Left forelimb (tissue), 1 donor: ENCODE results near the gene NEU4.

ENCODE experiments used
- DNase-seq: peaks from one replicate; pipeline ENCODE4 v3.0.0-alpha.2; 2018; ENCODE audit warnings: low spot score

Gene NEU4

DNA sequence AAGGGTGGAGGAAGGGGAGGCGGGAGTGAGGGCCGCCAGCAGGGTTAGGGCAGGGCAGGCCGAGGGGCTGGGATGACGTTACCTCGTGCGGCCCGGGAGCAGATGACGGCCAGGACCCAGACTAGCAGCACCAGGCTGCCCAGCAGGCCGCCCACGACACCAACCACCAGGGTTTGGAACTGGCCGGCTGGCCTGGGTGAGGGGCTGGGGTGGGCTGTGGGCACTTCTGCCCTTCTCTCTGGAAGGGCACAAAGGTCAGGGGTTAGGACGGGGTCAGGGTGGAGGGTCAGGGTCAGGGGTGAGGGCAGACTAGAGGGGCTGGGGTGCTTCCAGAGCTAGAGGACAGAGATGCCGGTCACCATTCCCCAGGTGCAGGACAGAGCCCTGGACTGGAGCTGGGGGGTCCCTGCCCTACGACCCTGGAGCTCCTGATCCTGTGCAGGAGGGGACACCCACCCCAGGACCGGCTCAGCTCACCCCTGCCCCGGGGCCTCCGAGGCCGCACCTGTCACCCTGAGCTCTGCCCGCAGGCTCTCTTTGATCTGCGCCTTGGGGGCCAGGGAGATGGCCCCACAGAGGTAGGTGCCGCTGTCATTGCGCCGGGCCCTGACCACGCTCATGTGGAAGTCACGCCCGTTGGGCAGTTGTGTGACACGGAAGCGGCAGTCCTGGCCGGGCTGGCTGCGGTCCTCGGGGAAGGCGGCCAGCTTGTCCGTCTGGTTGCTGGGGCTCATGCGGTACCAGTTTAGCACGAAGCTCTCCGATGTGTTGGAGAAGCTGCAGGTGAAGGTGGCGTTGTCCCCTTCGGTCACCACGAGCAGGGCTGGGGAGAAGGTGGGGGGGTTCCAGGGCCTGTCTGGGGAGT, 43.4 kb downstream of the NEU4 start:
- peak; percentile 58 for DNase-seq

DNA sequence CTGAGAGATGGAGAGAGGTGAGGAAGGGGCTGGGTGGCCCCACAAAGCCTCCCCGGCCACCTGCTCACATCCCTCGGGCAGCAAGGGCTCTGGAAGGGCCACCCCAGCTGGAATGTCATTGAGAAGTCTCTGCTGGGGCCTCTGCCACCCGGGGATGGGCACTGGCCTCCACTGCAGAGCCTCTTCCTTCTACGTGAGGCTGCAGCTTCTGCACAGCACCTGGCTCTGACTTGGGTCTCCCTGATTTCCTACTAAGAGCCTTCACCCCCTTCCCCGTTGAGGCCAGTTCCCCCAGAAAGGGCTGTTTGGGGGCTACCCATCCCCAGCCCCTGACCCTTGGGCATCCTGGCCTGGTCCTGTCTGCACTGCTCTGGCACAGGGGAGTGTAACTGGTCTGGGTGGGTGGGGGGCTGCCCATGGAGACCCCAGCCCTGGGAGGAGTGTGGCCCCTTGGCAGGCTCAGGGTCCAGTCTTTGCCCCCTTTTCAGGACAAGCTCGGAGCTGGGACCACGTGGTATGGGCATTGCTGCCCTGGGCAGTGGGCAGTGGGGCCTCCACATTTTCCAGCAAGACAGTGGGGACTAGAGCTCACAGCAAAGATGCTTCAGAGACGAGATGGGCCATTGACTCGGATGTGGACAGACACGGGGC, 44.1 kb downstream of the NEU4 start:
- DNase-seq, result peak; percentile 62

GRCh38 chr2:241853651-241854341, 44.8 kb downstream of the NEU4 start:
- DNase-seq, result peak; percentile 58

- peak; percentile 60 for DNase-seq
These were observed 45.6 kb downstream of the NEU4 start for GRCh38 chr2:241854342-241855244.

GRCh38 chr2:241855245-241855887, 46.4 kb downstream of the NEU4 start:
- no peak for DNase-seq

DNA sequence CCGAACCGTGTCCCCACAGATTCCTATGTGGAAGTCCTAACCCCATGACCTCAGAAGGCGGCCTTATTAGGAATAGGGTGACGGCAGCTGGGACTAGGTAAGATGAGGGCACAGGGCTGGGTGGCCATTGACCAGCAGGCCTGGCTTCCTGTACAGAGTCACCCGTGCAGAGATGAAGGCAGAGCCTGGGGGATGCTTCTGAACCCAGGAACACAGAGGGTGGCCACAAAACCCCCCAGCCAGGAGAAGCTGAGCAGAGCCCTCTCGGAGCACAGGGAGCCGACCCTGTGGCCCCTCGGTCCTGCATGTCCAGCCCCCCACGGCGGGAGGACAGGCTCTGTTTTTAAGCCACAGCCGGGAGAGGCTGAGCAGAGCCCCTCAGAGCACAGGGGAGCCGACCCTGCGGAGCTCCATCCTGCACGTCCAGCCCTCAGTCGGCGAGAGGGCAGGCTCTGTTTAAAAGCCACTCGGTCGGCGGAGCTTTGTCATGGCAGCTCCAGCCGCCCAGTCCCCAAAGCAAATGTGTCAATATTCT, 47.0 kb downstream of the NEU4 start:
- DNase-seq, result no peak

DNA sequence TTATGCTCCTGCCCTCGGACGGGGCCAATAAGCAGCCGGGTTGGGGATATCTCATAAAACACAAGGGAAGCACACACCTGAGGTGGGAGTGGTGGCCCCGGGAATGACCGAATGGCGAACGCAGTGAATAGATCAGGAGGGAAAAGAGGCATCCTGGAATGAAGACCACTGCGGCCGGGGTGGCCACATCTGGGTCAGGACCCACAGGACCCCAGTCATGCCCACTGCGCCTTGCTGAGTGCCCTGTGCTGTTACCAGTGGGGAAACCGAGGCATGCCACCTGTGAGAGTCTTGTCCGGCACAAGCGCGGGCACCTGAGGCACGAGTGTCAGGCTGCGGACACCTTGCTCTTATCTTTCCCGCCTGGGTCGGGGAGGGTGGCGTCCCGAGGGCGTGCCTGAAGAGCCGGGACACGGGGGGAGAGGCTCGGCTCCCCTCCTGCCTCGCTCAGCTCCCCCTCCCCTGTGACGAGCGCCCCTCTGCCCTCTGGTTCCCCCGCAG, 48.1 kb downstream of the NEU4 start:
- DNase-seq, result no peak

DNA sequence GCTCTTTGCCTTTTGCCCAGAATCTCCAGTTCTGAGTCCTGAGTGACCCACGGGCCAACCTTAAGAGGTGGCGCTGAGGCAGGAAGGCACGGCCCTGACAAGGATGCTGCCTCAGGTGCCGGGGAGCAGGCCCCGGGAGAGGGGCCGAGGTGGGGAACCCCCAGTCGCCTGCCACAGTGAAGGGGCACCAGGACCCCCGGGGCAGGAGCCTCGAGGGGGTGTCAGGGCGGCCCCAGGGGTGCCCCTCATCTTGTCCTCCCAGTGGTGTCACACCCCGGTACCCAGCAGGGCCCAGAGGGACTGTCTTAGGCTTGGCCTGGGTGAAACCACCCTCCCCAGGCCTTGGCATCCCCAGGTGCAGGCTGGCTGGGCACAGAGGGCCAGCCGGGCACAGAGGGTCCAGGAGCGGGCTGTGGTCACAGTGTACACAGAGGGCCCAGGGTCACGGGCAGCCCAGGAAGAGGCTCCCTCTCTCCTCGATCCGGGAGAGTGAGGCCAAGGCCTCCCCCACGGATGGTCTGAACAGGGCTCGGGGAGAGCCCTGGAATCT, 48.7 kb downstream of the NEU4 start:
- DNase-seq, result no peak

- no peak for DNase-seq
These were observed 49.4 kb downstream of the NEU4 start, which contains the start of gene PDCD1 for GRCh38 chr2:241858206-241859016. TSS of gene PDCD1 (minus strand) at chr2:241858894. CDS start at chr2:241858838, 56 bp downstream.

DNA sequence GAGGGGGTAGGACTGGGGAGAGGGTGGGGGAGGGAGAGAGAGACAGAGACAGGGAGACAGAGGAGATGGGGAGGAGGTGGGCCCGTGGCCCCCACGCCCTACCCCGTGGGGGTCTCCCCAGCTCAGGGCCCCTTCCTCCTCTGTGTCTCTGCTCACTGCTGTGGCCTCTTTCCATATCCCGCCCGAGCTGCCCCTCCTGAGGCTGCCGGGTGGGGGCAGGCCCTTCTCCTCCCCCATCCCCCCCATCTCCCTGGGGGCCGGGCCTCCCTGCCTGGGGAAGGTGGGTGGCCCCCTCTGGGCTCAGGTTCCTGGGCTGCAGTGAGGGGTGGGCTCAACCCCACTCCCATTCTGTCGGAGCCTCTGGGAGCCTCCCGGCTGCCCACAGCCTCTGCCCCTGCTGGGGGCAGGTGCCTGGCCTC, 50.0 kb downstream of the NEU4 start:
- no peak for DNase-seq

- peak; percentile 67 for DNase-seq
These were observed 50.6 kb downstream of the NEU4 start for GRCh38 chr2:241859436-241860183.

DNA sequence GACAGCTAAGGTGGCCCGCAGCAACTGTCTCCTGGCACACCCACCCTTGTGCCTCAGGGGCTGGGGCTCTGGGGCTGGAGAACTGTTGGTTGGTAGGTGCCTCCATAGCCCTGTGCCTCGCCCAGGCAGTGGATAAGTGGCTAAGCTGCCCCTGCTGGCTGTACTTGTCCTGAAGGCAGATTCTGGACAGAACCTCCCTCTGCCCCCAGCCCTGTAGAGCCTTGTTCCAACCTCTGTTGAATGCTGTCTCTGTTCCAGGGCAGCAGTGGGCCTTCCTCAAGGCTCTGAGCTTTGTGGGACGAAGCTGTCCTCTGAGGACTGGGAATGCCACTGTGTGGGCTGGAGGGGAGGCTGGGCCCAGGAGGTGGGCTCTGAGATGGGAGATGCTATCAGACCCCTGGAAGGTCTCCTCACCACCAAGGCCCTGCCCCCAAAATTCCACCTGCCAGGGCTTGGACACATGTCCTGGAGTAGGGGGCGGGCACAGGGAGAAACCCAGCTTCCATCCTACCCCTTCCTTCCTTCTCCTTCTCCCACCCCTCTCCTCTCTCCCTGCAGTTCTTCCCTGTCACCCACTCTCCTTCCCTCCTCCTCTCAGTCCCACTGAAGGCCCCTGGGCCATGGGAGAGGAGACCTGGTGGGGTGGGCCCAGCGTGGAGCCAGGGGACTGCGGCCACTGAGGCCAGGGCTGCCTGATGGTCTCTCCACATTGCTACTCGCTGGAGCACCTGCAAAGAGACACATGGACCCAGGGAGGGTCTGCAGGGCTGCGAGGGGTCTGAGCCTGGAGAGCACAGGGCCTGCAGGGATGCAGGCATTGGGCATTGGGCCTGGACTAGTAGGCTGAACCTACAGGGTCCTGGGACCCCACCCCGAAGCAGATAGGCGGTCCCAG, 51.4 kb downstream of the NEU4 start:
- no peak for DNase-seq

GRCh38 chr2:241861264-241861663, 52.3 kb downstream of the NEU4 start:
- DNase-seq, result no peak

DNA sequence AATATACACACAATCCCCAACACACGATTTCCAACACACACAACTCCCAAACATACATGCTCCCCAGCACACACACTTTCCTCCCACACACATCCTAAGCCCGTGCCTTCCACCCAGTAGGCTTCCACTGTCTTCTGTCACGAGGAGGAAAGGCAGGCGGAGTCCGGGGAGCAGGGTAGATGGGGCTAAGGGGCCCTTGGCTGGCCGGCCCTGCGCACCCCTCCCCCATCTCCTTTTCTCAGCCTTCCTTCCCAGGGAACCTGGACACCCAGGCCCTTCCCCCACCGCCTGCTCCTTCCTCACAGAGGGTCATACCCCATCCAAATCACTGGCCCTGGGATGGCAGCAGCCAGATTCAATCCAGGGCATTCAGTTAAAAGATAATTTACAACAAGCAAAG, 53.1 kb downstream of the NEU4 start:
- DNase-seq, result no peak

DNA sequence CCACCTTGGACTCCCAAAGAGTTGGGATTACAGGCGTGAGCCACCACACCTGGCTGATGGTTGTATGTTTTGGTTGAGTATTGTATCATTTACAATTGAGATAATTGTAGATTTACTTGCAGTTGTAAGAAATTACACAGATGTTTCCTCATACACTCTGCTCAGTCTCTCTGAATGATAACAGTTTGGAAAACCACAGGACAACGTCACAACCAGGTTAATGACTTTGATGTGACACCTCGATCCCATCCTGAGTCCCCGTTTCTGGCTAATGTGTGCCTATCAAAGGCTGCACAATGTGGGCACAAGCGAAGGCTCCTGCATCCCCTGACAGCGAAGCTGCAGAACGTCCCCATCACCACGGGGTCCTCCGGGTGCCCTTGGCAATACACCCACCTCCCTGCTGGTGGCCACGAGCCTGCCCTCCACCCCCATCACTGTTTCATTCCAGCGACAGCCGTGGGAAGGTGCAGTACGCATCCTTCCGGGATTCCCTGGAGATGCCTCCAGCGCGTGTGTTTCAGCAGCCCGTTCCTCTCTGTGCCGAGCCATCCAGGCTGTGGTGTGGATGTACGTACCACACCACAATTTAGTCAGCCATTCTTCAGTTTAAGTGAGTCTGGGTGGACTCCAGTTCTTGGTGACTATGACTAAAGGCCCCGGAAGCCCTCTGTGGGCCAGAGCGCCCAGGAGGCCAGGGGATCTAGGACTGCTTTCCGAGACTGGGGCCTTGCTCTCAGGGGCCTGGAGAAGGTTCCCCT, 54.0 kb downstream of the NEU4 start:
- DNase-seq, result no peak

- no peak for DNase-seq
These were observed 54.6 kb downstream of the NEU4 start for GRCh38 chr2:241863536-241863954.
